DND-41 (cell line): ENCODE results near the gene DNASE2B.

Source experiments
- ATAC-seq: fragments of 200-7000 bp; cut with Tn5 transposase; 3 replicates; pipeline ENCODE4 v1.9.1; 2021; ENCODE audit warnings: low read depth; ENCODE audit not compliant: insufficient read depth
- DNase-seq: peaks from one replicate; pipeline ENCODE4 v3.0.0-alpha.2; 2020
- H2AFZ ChIP-seq: 2 replicates; pipeline ENCODE4 v1.6.0; 2012; ENCODE audit warnings: low read depth, low read length
- H3K27ac ChIP-seq: 2 replicates; pipeline ENCODE4 v1.5.1; 2012; ENCODE audit warnings: low read length, inconsistent platforms
- H3K27me3 ChIP-seq: fragments of 200-600 bp; sonication (generic); 2 replicates; pipeline ENCODE4 v1.6.0; 2012; ENCODE audit warnings: low read length, mild to moderate bottlenecking, inconsistent platforms; ENCODE audit not compliant: insufficient read depth, poor library complexity
- H3K36me3 ChIP-seq: 2 replicates; pipeline ENCODE4 v1.5.1; 2012; ENCODE audit warnings: low read length, inconsistent platforms; ENCODE audit not compliant: insufficient read depth
- H3K4me1 ChIP-seq: 2 replicates; pipeline ENCODE4 v1.5.1; 2012; ENCODE audit warnings: mild to moderate bottlenecking, low read length; ENCODE audit not compliant: insufficient read depth
- H3K4me2 ChIP-seq: 2 replicates; pipeline ENCODE4 v1.6.0; 2012; ENCODE audit warnings: mild to moderate bottlenecking, moderate library complexity, low read length, inconsistent platforms; ENCODE audit not compliant: insufficient read depth
- H3K4me3 ChIP-seq, 2 experiments: fragments of 200-600 bp in 1 of 2; shearing (Covaris generic) in 1 of 2; 2 replicates each; pipeline ENCODE4 v1.5.1; 2012 to 2016; ENCODE audit warnings: inconsistent platforms in 2 of 2, low read length in 2 of 2, mild to moderate bottlenecking in 2 of 2, low read depth in 1 of 2, moderate library complexity in 1 of 2
- H3K79me2 ChIP-seq: 2 replicates; pipeline ENCODE4 v1.6.0; 2012; ENCODE audit warnings: low read length, inconsistent platforms; ENCODE audit not compliant: insufficient read depth
- H3K9ac ChIP-seq: 2 replicates; pipeline ENCODE4 v1.6.0; 2012; ENCODE audit warnings: low read depth, mild to moderate bottlenecking, inconsistent platforms, low read length, moderate library complexity
- H3K9me3 ChIP-seq: 2 replicates; pipeline ENCODE4 v1.5.1; 2012; ENCODE audit warnings: low read length, moderate library complexity, mild to moderate bottlenecking, inconsistent platforms; ENCODE audit not compliant: insufficient read depth, severe bottlenecking
- H4K20me1 ChIP-seq: 2 replicates; pipeline ENCODE4 v1.6.0; 2012; ENCODE audit warnings: low read length; ENCODE audit not compliant: insufficient read depth
- CTCF ChIP-seq: IDR thresholded peaks from 2 replicates; pipeline ENCODE4 v1.5.1; 2012; ENCODE audit warnings: borderline replicate concordance, low read length, moderate library complexity, mild to moderate bottlenecking; ENCODE audit not compliant: poor library complexity, severe bottlenecking; ENCODE audit errors: extremely low read depth
- EZH2 ChIP-seq: IDR thresholded peaks from 3 replicates; pipeline ENCODE4 v1.6.1; 2012; ENCODE audit warnings: borderline replicate concordance, low read depth, mild to moderate bottlenecking, moderate library complexity, low read length, inconsistent platforms; ENCODE audit not compliant: severe bottlenecking

Gene DNASE2B

DNA sequence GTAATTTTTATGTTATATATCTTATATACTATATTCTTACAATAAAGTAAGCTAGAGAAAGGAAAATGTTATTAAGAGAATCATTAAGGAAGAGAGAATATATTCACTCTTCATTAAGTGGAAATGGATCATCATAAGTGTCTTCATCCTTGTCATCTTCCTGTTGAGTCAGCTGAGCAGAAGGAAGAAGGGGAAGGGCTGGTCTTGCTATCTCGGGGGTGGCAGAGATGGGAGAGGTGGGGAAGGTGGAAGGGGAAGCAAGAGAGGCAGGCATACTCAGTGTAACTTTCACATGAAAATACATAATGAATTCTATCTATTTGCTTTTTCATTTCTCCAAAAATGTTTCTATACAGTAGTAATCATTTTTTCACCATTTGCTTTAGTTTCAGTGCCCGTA is 5.1 kb downstream of the DNASE2B start:
- H4K20me1 ChIP-seq, result no peaks in the 10 kb centered on the region
- no peaks in the 10 kb centered on the region for H3K79me2 ChIP-seq
- ATAC-seq (no peak), DNase-seq (no peak)
- no peak overlapping the region for H3K27ac ChIP-seq
- H3K36me3 ChIP-seq, result no peaks in the 10 kb centered on the region
- H3K27me3 ChIP-seq, result no peaks in the 10 kb centered on the region
- no peak overlapping the region for H3K4me2 ChIP-seq
- no peaks in the 10 kb centered on the region for H3K4me1 ChIP-seq
- H2AFZ ChIP-seq, result no peak overlapping the region
- no peak overlapping the region for H3K4me3 ChIP-seq
- no peak overlapping the region for H3K9ac ChIP-seq
- TF ChIP-seq CTCF, result no peak
- TF ChIP-seq EZH2, result no peak
- H3K9me3 ChIP-seq, result no peaks in the 10 kb centered on the region

- no peak overlapping the region for H3K9ac ChIP-seq
Observed at GRCh38 chr1:84406346-84406861, 8.1 kb downstream of the DNASE2B start.

DNA sequence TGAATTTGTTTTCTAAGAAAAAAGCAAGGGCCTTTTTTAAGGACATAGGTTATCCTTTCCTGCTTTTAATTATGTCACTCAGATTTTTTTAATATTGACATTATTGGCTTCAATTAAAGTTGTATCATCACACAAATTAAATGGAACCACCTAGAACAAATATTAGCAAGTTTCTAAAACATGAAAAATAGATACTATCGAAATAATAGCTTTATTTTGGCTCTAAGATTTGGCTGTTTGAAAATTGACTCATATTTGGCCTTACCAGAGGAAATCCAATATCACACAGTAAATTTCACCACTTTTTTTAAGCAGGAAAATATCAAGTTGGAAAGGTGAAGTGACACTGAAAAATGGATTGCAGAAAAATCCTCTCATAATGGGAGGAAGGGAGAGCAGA is 9.2 kb downstream of the DNASE2B start:
- no peaks in the 10 kb centered on the region for H3K9me3 ChIP-seq
- H2AFZ ChIP-seq, result no peak overlapping the region
- no peaks in the 10 kb centered on the region for H3K4me1 ChIP-seq
- no peak overlapping the region for H3K4me3 ChIP-seq
- H3K9ac ChIP-seq, result no peak overlapping the region
- TF ChIP-seq CTCF, result no peak
- TF ChIP-seq EZH2, result no peak
- no peaks in the 10 kb centered on the region for H3K36me3 ChIP-seq
- H3K27ac ChIP-seq, result no peak overlapping the region
- DNase-seq, result no peak
- no peak overlapping the region for H3K4me2 ChIP-seq
- no peaks in the 10 kb centered on the region for H3K27me3 ChIP-seq
- H3K79me2 ChIP-seq, result no peaks in the 10 kb centered on the region
- no peak for ATAC-seq
- no peaks in the 10 kb centered on the region for H4K20me1 ChIP-seq

More at GRCh38 chr1:84406346-84406861, 8.1 kb downstream of the DNASE2B start:
- Histone ChIP-seq H2AFZ (no peak overlapping the region), H3K27me3 (no peaks in the 10 kb centered on the region), H3K4me1 (no peaks in the 10 kb centered on the region), H3K9me3 (no peaks in the 10 kb centered on the region), H4K20me1 (no peaks in the 10 kb centered on the region), H3K4me2 (no peak overlapping the region), H3K4me3 (no peak overlapping the region), H3K36me3 (no peaks in the 10 kb centered on the region), H3K27ac (no peak overlapping the region), H3K79me2 (no peaks in the 10 kb centered on the region)
- DNase-seq (no peak), ATAC-seq (no peak)
- TF ChIP-seq CTCF (no peak), EZH2 (no peak)
